A549 treated with GW870086 at 1 μM for 4 hours (cell line): Measurements from ENCODE around the gene WNT2. TPM values are rescaled to one million over a fixed set of nuclear protein-coding genes. Genes with fewer than 3 reads are reported as not detected.

Experiments
- total RNA-seq: library from RNA; stranded (reverse); fragments of 200-300 nt; extraction: Qiagen RNA extraction; gene quantifications from 5 replicates; pipeline ENCODE4 v1.2.3, GENCODE V29; 2022; ENCODE audit warnings: low read depth

The WNT2 gene
- 0.09 to 0.47 TPM in 2 of 5 replicates, not detected in the others for total RNA-seq

GRCh38 chr7:117322741-117323304 lies at the start of gene WNT2:
TSS of gene WNT2 (minus strand) at chr7:117323058. CDS start at chr7:117322989, 69 bp downstream.

Other genes starting within 250 kb of the WNT2 start
- gene ASZ1, start 104.4 kb upstream of the WNT2 start, total RNA-seq, result not detected in 5 replicates
- not detected in 5 replicates for gene CFTR, start 157.0 kb upstream of the WNT2 start, total RNA-seq